ENCODE data around the gene ARMC9.
A peak's percentile ranks its signal among the peaks of the same experiment; 100 is the strongest.
"Not testable (repeated sequence)": the region's sequence is repeated elsewhere in the genome, so short reads cannot be mapped to it uniquely, and the experiment has no call there.

The ARMC9 gene

GRCh38 chr2:231294571-231295362, 96.3 kb downstream of the ARMC9 start:
- intact Hi-C loops (cut with DNase I) = loop anchor here (5.0 to 10.0 kb wide), 2 partner anchors 60 to 118 kb away; no protein-coding TSS in a partner anchor
- peak in 3 of 42 donors; percentile 27 to 50 (median 43) for DNase-seq

- DNase-seq = no peak
- intact Hi-C loops (cut with DNase I) = loop anchor here (5.0 to 10.0 kb wide), 2 partner anchors 61 to 117 kb away; no protein-coding TSS in a partner anchor
These were observed 96.9 kb downstream of the ARMC9 start for GRCh38 chr2:231295363-231295655.

- intact Hi-C loops (cut with DNase I) = loop anchor here (5.0 to 10.0 kb wide), 2 partner anchors 62 to 116 kb away; no protein-coding TSS in a partner anchor
- DNase-seq = no peak
These were observed 98.1 kb downstream of the ARMC9 start for GRCh38 chr2:231296401-231296974.

- intact Hi-C loops (cut with DNase I) = loop anchor here (5.0 to 10.0 kb wide), 2 partner anchors 63 to 115 kb away; no protein-coding TSS in a partner anchor
- DNase-seq = peak; percentile 68 to 92 (median 82)
These were observed 98.9 kb downstream of the ARMC9 start for GRCh38 chr2:231297108-231297908.

- DNase-seq = no peak
- intact Hi-C loops (cut with DNase I) = loop anchor here (5.0 to 10.0 kb wide), 2 partner anchors 63 to 114 kb away; no protein-coding TSS in a partner anchor
These were observed 99.7 kb downstream of the ARMC9 start for GRCh38 chr2:231298091-231298490.

GRCh38 chr2:231299267-231299666, 100.8 kb downstream of the ARMC9 start:
- peak in 3 of 42 donors; percentile 26 to 32 (median 31) for DNase-seq
- intact Hi-C loops (cut with DNase I) = loop anchor here (5.0 to 10.0 kb wide), 2 partner anchors 64 to 113 kb away; no protein-coding TSS in a partner anchor

- intact Hi-C loops (cut with DNase I) = no loop called here
- peak in 3 of 42 donors; percentile 40 to 73 (median 46) for DNase-seq
These were observed 101.7 kb downstream of the ARMC9 start for GRCh38 chr2:231300020-231300721.

GRCh38 chr2:231300722-231301076, 102.3 kb downstream of the ARMC9 start:
- no peak for DNase-seq
- intact Hi-C loops (cut with DNase I) = no loop called here

GRCh38 chr2:231304259-231304658, 105.8 kb downstream of the ARMC9 start:
- intact Hi-C loops (cut with DNase I) = not testable (repeated sequence)

GRCh38 chr2:231305221-231305620, 106.8 kb downstream of the ARMC9 start:
- intact Hi-C loops (cut with DNase I) = no loop called here
- no peak for DNase-seq

More at GRCh38 chr2:231304259-231304658, 105.8 kb downstream of the ARMC9 start:
- DNase-seq = peak in 1 of 42 donors; percentile 20

- peak in 1 of 42 donors; percentile 22 for DNase-seq
These were observed 108.5 kb downstream of the ARMC9 start for GRCh38 chr2:231306791-231307393.

GRCh38 chr2:231308219-231308618, 109.8 kb downstream of the ARMC9 start:
- intact Hi-C loops (cut with DNase I) = no loop called here
- peak in 1 of 42 donors; percentile 37 for DNase-seq

More at GRCh38 chr2:231306791-231307393, 108.5 kb downstream of the ARMC9 start:
- intact Hi-C loops (cut with DNase I) = no loop called here

GRCh38 chr2:231308631-231309428, 110.4 kb downstream of the ARMC9 start:
- intact Hi-C loops (cut with DNase I) = no loop called here
- DNase-seq = peak in 33 of 42 donors; percentile 27 to 88 (median 63)

- DNase-seq = peak in 1 of 42 donors; percentile 37
- intact Hi-C loops (cut with DNase I) = no loop called here
These were observed 113.6 kb downstream of the ARMC9 start for GRCh38 chr2:231312066-231312465.

- no peak for DNase-seq
- intact Hi-C loops (cut with DNase I) = no loop called here
These were observed 117.5 kb downstream of the ARMC9 start for GRCh38 chr2:231315896-231316295.

GRCh38 chr2:231317579-231317978, 119.1 kb downstream of the ARMC9 start:
- DNase-seq = no peak
- intact Hi-C loops (cut with DNase I) = no loop called here

GRCh38 chr2:231318436-231318835, 120.0 kb downstream of the ARMC9 start:
- intact Hi-C loops (cut with DNase I) = no loop called here
- peak in 3 of 42 donors; percentile 25 to 29 (median 28) for DNase-seq

Data from head of caudate nucleus (tissue), 42 donors.